ENCODE data around the gene TBC1D9B. TPM values are rescaled to one million over a fixed set of nuclear protein-coding genes. Genes with fewer than 3 reads are reported as not detected.

TBC1D9B gene
- total RNA-seq (2014; rRNA removed; shearing (Covaris generic); ENCODE audit: low replicate concordance) = 66.0 and 106 TPM in 2 replicates

- peak within 1 kb of the TSS; percentile 85 for H3K4me2 ChIP-seq (ENCODE audit: low read depth, low read length, poor library complexity, severe bottlenecking)
- peak; percentile 91 for DNase-seq
- peak within 1 kb of the TSS; percentile 94 for H3K9ac ChIP-seq (ENCODE audit: low read length)
- H3K4me1 ChIP-seq (ENCODE audit: low read length) = peaks cover 19% of the 10 kb centered on the region
- peaks cover 5% of the 10 kb centered on the region; the same call in 1 of the 2 replicates for H3K36me3 ChIP-seq (ENCODE audit: insufficient read depth, low read length)
- H3K4me3 ChIP-seq (ENCODE audit: low read length) = peak within 1 kb of the TSS; percentile 71
- H3K27me3 ChIP-seq (ENCODE audit: low read length) = no peaks in the 10 kb centered on the region
- no peaks in the 10 kb centered on the region for H3K9me2 ChIP-seq (replicated peaks; ENCODE audit: insufficient read depth, low read length)
- H2AFZ ChIP-seq (ENCODE audit: low read length) = peak within 1 kb of the TSS; percentile 96
- peaks cover 40% of the 10 kb centered on the region for H3K79me2 ChIP-seq (ENCODE audit: low read length)
- peaks cover 6% of the 10 kb centered on the region; the same call in 1 of the 2 replicates for H4K20me1 ChIP-seq (ENCODE audit: insufficient read depth, low read depth, low read length)
- H3K27ac ChIP-seq (ENCODE audit: low read length) = peak within 1 kb of the TSS; percentile 59
- H3K9me3 ChIP-seq (ENCODE audit: low read length) = no peaks in the 10 kb centered on the region
These were observed at the start of gene TBC1D9B for GRCh38 chr5:179907556-179908324. Gene TBC1D9B (minus strand): TSS chr5:179907897. CDS start chr5:179907821, 76 bp downstream.

GRCh38 chr5:179955630-179956029, 47.9 kb upstream of the TBC1D9B start:
- Histone ChIP-seq H3K27ac (ENCODE audit: low read length) (no peak overlapping the region), H3K4me3 (ENCODE audit: low read length) (no peak overlapping the region), H3K79me2 (ENCODE audit: low read length) (no peaks in the 10 kb centered on the region), H3K4me2 (ENCODE audit: low read depth, low read length, poor library complexity, severe bottlenecking) (no peak overlapping the region), H3K9me2 (replicated peaks; ENCODE audit: insufficient read depth, low read length) (no peaks in the 10 kb centered on the region), H3K4me1 (ENCODE audit: low read length) (no peaks in the 10 kb centered on the region), H3K27me3 (ENCODE audit: low read length) (no peaks in the 10 kb centered on the region), H3K9ac (ENCODE audit: low read length) (no peak overlapping the region), H4K20me1 (ENCODE audit: insufficient read depth, low read depth, low read length) (no peaks in the 10 kb centered on the region), H2AFZ (ENCODE audit: low read length) (no peak overlapping the region), H3K9me3 (ENCODE audit: low read length) (no peaks in the 10 kb centered on the region), H3K36me3 (ENCODE audit: insufficient read depth, low read length) (no peaks in the 10 kb centered on the region)
- DNase-seq = no peak

- Histone ChIP-seq H3K9ac (ENCODE audit: low read length) (no peak overlapping the region), H3K36me3 (ENCODE audit: insufficient read depth, low read length) (no peaks in the 10 kb centered on the region), H3K4me1 (ENCODE audit: low read length) (no peaks in the 10 kb centered on the region), H3K27ac (ENCODE audit: low read length) (no peak overlapping the region), H2AFZ (ENCODE audit: low read length) (no peak overlapping the region), H3K4me3 (ENCODE audit: low read length) (no peak overlapping the region), H3K9me3 (ENCODE audit: low read length) (no peaks in the 10 kb centered on the region), H3K4me2 (ENCODE audit: low read depth, low read length, poor library complexity, severe bottlenecking) (no peak overlapping the region), H4K20me1 (ENCODE audit: insufficient read depth, low read depth, low read length) (no peaks in the 10 kb centered on the region), H3K9me2 (replicated peaks; ENCODE audit: insufficient read depth, low read length) (no peaks in the 10 kb centered on the region), H3K27me3 (ENCODE audit: low read length) (no peaks in the 10 kb centered on the region), H3K79me2 (ENCODE audit: low read length) (no peaks in the 10 kb centered on the region)
- DNase-seq = no peak
These were observed 47.4 kb upstream of the TBC1D9B start for GRCh38 chr5:179955062-179955461.

- Histone ChIP-seq H4K20me1 (ENCODE audit: insufficient read depth, low read depth, low read length) (no peaks in the 10 kb centered on the region), H3K27ac (ENCODE audit: low read length) (no peak overlapping the region), H3K36me3 (ENCODE audit: insufficient read depth, low read length) (no peaks in the 10 kb centered on the region), H3K4me1 (ENCODE audit: low read length) (no peaks in the 10 kb centered on the region), H3K9ac (ENCODE audit: low read length) (no peak overlapping the region), H3K79me2 (ENCODE audit: low read length) (no peaks in the 10 kb centered on the region), H3K27me3 (ENCODE audit: low read length) (no peaks in the 10 kb centered on the region), H3K4me2 (ENCODE audit: low read depth, low read length, poor library complexity, severe bottlenecking) (no peak overlapping the region), H2AFZ (ENCODE audit: low read length) (no peak overlapping the region), H3K9me3 (ENCODE audit: low read length) (no peaks in the 10 kb centered on the region), H3K9me2 (replicated peaks; ENCODE audit: insufficient read depth, low read length) (no peaks in the 10 kb centered on the region), H3K4me3 (ENCODE audit: low read length) (no peak overlapping the region)
- no peak for DNase-seq
These were observed 46.7 kb upstream of the TBC1D9B start for GRCh38 chr5:179954434-179954833.

GRCh38 chr5:179953987-179954386, 46.3 kb upstream of the TBC1D9B start:
- Histone ChIP-seq H3K27me3 (ENCODE audit: low read length) (no peaks in the 10 kb centered on the region), H3K9ac (ENCODE audit: low read length) (no peak overlapping the region), H2AFZ (ENCODE audit: low read length) (no peak overlapping the region), H3K4me3 (ENCODE audit: low read length) (no peak overlapping the region), H3K27ac (ENCODE audit: low read length) (no peak overlapping the region), H3K9me3 (ENCODE audit: low read length) (no peaks in the 10 kb centered on the region), H3K79me2 (ENCODE audit: low read length) (no peaks in the 10 kb centered on the region), H3K4me1 (ENCODE audit: low read length) (no peaks in the 10 kb centered on the region), H3K9me2 (replicated peaks; ENCODE audit: insufficient read depth, low read length) (no peaks in the 10 kb centered on the region), H3K4me2 (ENCODE audit: low read depth, low read length, poor library complexity, severe bottlenecking) (no peak overlapping the region), H3K36me3 (ENCODE audit: insufficient read depth, low read length) (no peaks in the 10 kb centered on the region), H4K20me1 (ENCODE audit: insufficient read depth, low read depth, low read length) (no peaks in the 10 kb centered on the region)
- DNase-seq = no peak

- no peaks in the 10 kb centered on the region for H3K36me3 ChIP-seq (ENCODE audit: insufficient read depth, low read length)
- no peaks in the 10 kb centered on the region for H3K27me3 ChIP-seq (ENCODE audit: low read length)
- no peak overlapping the region for H3K9ac ChIP-seq (ENCODE audit: low read length)
- no peak overlapping the region for H3K4me2 ChIP-seq (ENCODE audit: low read depth, low read length, poor library complexity, severe bottlenecking)
- no peaks in the 10 kb centered on the region for H3K9me3 ChIP-seq (ENCODE audit: low read length)
- H2AFZ ChIP-seq (ENCODE audit: low read length) = no peak overlapping the region
- no peak overlapping the region for H3K4me3 ChIP-seq (ENCODE audit: low read length)
- no peaks in the 10 kb centered on the region for H4K20me1 ChIP-seq (ENCODE audit: insufficient read depth, low read depth, low read length)
- no peak for DNase-seq
- no peak overlapping the region for H3K27ac ChIP-seq (ENCODE audit: low read length)
- no peaks in the 10 kb centered on the region for H3K9me2 ChIP-seq (replicated peaks; ENCODE audit: insufficient read depth, low read length)
- H3K4me1 ChIP-seq (ENCODE audit: low read length) = peaks cover 6% of the 10 kb centered on the region; the same call in 1 of the 2 replicates
- H3K79me2 ChIP-seq (ENCODE audit: low read length) = no peaks in the 10 kb centered on the region
These were observed 29.4 kb upstream of the TBC1D9B start for GRCh38 chr5:179936976-179937681.

GRCh38 chr5:179930788-179931473, 23.2 kb upstream of the TBC1D9B start:
- Histone ChIP-seq H4K20me1 (ENCODE audit: insufficient read depth, low read depth, low read length) (no peaks in the 10 kb centered on the region), H3K9me3 (ENCODE audit: low read length) (no peaks in the 10 kb centered on the region), H2AFZ (ENCODE audit: low read length) (no peak overlapping the region), H3K4me1 (ENCODE audit: low read length) (peaks cover 6% of the 10 kb centered on the region; the same call in 1 of the 2 replicates), H3K4me3 (ENCODE audit: low read length) (no peak overlapping the region), H3K36me3 (ENCODE audit: insufficient read depth, low read length) (no peaks in the 10 kb centered on the region), H3K9ac (ENCODE audit: low read length) (no peak overlapping the region), H3K4me2 (ENCODE audit: low read depth, low read length, poor library complexity, severe bottlenecking) (no peak overlapping the region), H3K79me2 (ENCODE audit: low read length) (no peaks in the 10 kb centered on the region), H3K9me2 (replicated peaks; ENCODE audit: insufficient read depth, low read length) (no peaks in the 10 kb centered on the region), H3K27ac (ENCODE audit: low read length) (no peak overlapping the region), H3K27me3 (ENCODE audit: low read length) (no peaks in the 10 kb centered on the region)
- no peak for DNase-seq

- no peak overlapping the region for H3K27ac ChIP-seq (ENCODE audit: low read length)
- no peak overlapping the region for H3K9ac ChIP-seq (ENCODE audit: low read length)
- no peaks in the 10 kb centered on the region for H3K27me3 ChIP-seq (ENCODE audit: low read length)
- no peak overlapping the region for H3K4me2 ChIP-seq (ENCODE audit: low read depth, low read length, poor library complexity, severe bottlenecking)
- H3K36me3 ChIP-seq (ENCODE audit: insufficient read depth, low read length) = no peaks in the 10 kb centered on the region
- H3K4me1 ChIP-seq (ENCODE audit: low read length) = peaks cover 11% of the 10 kb centered on the region
- DNase-seq = no peak
- no peaks in the 10 kb centered on the region for H3K79me2 ChIP-seq (ENCODE audit: low read length)
- H4K20me1 ChIP-seq (ENCODE audit: insufficient read depth, low read depth, low read length) = no peaks in the 10 kb centered on the region
- no peak overlapping the region for H2AFZ ChIP-seq (ENCODE audit: low read length)
- no peak overlapping the region for H3K4me3 ChIP-seq (ENCODE audit: low read length)
- H3K9me3 ChIP-seq (ENCODE audit: low read length) = no peaks in the 10 kb centered on the region
- no peaks in the 10 kb centered on the region for H3K9me2 ChIP-seq (replicated peaks; ENCODE audit: insufficient read depth, low read length)
These were observed 20.1 kb upstream of the TBC1D9B start for GRCh38 chr5:179927824-179928223.

All from Karpas-422 (cell line).